HEK293 (cell line): Measurements from ENCODE around the gene GLOD4.

Experiments
- HOXA7 ChIP-seq: sonication (generic); formaldehyde crosslinking; IDR thresholded peaks from 2 replicates; pipeline ENCODE4 v1.8.1; 2022; ENCODE audit warnings: missing genetic modification reagents, borderline replicate concordance
- IKZF3 ChIP-seq: fragments of 450-650 bp; IDR thresholded peaks from 2 replicates; pipeline ENCODE4 v1.5.0; 2018; ENCODE audit warnings: missing biosample characterization, mild to moderate bottlenecking, missing genetic modification characterization, moderate library complexity
- KLF9 ChIP-seq: fragments of 450-650 bp; formaldehyde crosslinking; IDR thresholded peaks from 2 replicates; pipeline ENCODE4 v1.5.1; 2016; ENCODE audit warnings: missing biosample characterization, missing genetic modification characterization, low read depth
- REST ChIP-seq: fragments of 450-650 bp; formaldehyde crosslinking; IDR thresholded peaks from 2 replicates; pipeline ENCODE4 v1.5.1; 2016; ENCODE audit warnings: missing biosample characterization, missing genetic modification characterization
- TSHZ1 ChIP-seq: fragments of 450-650 bp; formaldehyde crosslinking; IDR thresholded peaks from 2 replicates; pipeline ENCODE4 v1.5.1; 2016; ENCODE audit warnings: missing biosample characterization, missing genetic modification characterization, borderline replicate concordance
- ZBTB44 ChIP-seq: fragments of 450-650 bp; IDR thresholded peaks from 2 replicates; pipeline ENCODE4 v1.5.1; 2018; ENCODE audit warnings: missing biosample characterization, mild to moderate bottlenecking, missing genetic modification characterization
- ZNF335 ChIP-seq: fragments of 450-650 bp; formaldehyde crosslinking; conservative IDR thresholded peaks from 2 replicates; pipeline ENCODE4 v1.5.1; 2016; ENCODE audit warnings: missing biosample characterization, missing genetic modification characterization
- TF ChIP-seq, protein P1 (sequence below): fragments of 450-650 bp; formaldehyde crosslinking; IDR thresholded peaks from 2 replicates; pipeline ENCODE4 v1.5.1; 2016; ENCODE audit warnings: missing biosample characterization, missing genetic modification characterization

DNA sequence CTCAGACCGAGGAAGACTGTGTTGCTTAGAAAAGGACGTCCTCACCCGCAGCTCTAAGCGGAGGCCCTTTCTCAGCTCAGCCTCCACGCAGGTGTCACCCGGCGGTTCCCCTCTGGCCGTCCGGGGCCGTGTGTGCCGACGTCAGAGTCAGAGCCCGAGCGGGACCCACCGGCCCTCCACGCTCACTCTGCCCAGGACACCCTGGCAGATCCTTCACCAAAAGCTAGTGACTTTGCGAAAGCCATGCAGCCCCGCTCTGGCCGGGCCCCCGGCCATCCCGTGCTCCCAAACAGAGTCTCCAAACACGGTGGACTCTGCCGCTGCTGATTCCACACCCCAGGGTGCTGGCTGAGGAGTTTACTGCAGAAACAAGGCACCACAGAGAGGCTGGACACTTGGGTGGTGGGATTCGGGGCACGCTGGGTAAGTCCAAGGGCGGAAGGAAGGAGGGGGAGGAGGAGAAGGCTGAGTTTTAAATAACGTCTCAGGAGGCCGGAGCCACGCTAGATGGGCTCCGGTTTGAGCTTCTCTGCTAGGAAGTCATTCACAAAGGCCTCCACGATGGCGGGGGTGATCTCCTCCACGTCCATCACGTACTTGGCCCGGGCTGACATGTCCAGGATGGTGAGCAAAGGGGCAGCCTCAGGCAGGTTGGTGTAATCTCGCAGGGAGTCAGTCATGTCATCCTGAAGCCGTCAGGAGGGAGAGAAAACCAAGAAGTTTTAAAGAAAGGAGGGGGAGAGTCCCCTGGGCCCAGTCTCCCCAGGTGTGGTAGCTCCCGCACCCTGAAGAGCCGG lies 18.6 kb upstream of the GLOD4 start:
- TF ChIP-seq, protein P1, sequence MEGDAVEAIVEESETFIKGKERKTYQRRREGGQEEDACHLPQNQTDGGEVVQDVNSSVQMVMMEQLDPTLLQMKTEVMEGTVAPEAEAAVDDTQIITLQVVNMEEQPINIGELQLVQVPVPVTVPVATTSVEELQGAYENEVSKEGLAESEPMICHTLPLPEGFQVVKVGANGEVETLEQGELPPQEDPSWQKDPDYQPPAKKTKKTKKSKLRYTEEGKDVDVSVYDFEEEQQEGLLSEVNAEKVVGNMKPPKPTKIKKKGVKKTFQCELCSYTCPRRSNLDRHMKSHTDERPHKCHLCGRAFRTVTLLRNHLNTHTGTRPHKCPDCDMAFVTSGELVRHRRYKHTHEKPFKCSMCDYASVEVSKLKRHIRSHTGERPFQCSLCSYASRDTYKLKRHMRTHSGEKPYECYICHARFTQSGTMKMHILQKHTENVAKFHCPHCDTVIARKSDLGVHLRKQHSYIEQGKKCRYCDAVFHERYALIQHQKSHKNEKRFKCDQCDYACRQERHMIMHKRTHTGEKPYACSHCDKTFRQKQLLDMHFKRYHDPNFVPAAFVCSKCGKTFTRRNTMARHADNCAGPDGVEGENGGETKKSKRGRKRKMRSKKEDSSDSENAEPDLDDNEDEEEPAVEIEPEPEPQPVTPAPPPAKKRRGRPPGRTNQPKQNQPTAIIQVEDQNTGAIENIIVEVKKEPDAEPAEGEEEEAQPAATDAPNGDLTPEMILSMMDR = no peak
- no peak for TF ChIP-seq REST (tag by site-specific recombination)
- no peak for TF ChIP-seq ZNF335 (tag by site-specific recombination)
- no peak for TF ChIP-seq KLF9 (tag by site-specific recombination)
- TF ChIP-seq ZBTB44 (tag by site-specific recombination) = no peak
- TF ChIP-seq TSHZ1 = no peak
- no peak for TF ChIP-seq IKZF3 (tag by site-specific recombination)
- TF ChIP-seq HOXA7 = no peak
